Caki2 (cell line): ENCODE measurements around the gene ZSWIM3. TPM values are rescaled to one million over a fixed set of nuclear protein-coding genes. Genes with fewer than 3 reads are reported as not detected.
A peak's percentile ranks its signal among the peaks of the same experiment; 100 is the strongest.
"Not testable (repeated sequence)": the region's sequence is repeated elsewhere in the genome, so short reads cannot be mapped to it uniquely, and the experiment has no call there.

Experiments
- DNase-seq: peaks from one replicate; pipeline ENCODE4 v3.0.0-alpha.2; 2015; ENCODE audit warnings: low read depth
- in situ Hi-C: cut with HindIII; loops from 2 replicates; pipeline ENCODE4 v1.10.0; 2016; ENCODE audit warnings: low sequenced_read_pairs, low pct_unique_long_range_greater_than_20kb, mixed read lengths
- total RNA-seq: library from RNA; depleted of rRNA; stranded (reverse); fragments of >200 nt; shearing (Covaris generic); gene quantifications from 2 replicates; pipeline ENCODE4 v1.2.3, GENCODE V29; 2014; ENCODE audit warnings: low replicate concordance

Gene ZSWIM3
- total RNA-seq, 1 experiment from 2014 or later, result 5.8 TPM

GRCh38 chr20:45828589-45828988 is 28.8 kb upstream of the ZSWIM3 start:
- in situ Hi-C loops, result no loop called here
- no peak for DNase-seq

- in situ Hi-C loops, DNase-seq: not testable (repeated sequence)
Observed at GRCh38 chr20:45829673-45830106, 27.7 kb upstream of the ZSWIM3 start.

DNA sequence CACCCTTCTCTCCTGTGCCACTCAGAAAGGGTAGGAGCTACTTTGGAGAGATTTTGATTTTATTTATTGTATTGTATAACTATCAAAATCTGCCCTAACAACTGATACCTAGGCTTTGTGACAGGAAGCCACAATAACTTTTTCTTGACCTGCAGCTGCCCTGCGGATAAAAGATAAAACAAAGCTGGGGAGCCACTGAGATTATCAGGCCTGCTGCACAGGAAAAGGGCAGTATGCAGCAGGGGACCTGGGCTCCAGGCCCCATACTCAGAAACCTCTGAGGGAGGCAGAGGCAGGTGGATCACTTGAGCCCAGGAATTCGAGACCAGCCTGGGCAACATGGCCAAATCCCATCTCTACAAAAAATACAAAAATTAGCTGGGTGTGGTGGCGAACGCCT is 24.8 kb upstream of the ZSWIM3 start:
- in situ Hi-C loops, result no loop called here
- DNase-seq, result no peak

GRCh38 chr20:45833030-45833882 is 24.2 kb upstream of the ZSWIM3 start, which contains the start of gene SNX21:
Gene SNX21 (plus strand): TSS chr20:45833799. CDS start chr20:45833920, 121 bp downstream.
- in situ Hi-C loops, result no loop called here
- DNase-seq, result peak; percentile 88

GRCh38 chr20:45833883-45834796 is 23.3 kb upstream of the ZSWIM3 start:
- peak; percentile 87 for DNase-seq
- in situ Hi-C loops, result no loop called here

GRCh38 chr20:45834797-45835161 is 22.6 kb upstream of the ZSWIM3 start:
- in situ Hi-C loops, result no loop called here

DNA sequence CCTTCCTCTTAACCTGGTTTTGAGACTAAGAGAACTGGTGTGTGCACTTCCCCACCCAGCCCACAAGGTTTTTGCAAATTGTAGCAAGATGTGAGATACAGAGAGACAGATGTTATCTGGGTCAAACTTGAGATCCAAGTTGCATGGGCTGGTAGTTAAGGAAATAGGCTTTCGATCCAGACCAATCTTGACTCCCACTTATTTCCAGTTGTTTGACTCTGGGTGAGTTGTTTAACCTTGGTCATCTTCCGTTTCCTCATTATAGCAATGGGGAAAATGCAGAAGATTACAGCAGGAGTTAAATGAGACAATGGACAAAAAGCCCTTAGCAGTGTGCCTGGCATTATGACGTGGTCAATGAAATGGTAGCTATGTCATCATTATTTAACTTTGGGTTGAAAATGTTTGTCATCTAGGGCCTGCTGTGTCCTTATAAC is 22.1 kb upstream of the ZSWIM3 start:
- in situ Hi-C loops, result no loop called here
- DNase-seq, result no peak

More at GRCh38 chr20:45834797-45835161, 22.6 kb upstream of the ZSWIM3 start:
- DNase-seq, result no peak

GRCh38 chr20:45835825-45836224 is 21.6 kb upstream of the ZSWIM3 start:
- DNase-seq, result no peak
- in situ Hi-C loops, result no loop called here

DNA sequence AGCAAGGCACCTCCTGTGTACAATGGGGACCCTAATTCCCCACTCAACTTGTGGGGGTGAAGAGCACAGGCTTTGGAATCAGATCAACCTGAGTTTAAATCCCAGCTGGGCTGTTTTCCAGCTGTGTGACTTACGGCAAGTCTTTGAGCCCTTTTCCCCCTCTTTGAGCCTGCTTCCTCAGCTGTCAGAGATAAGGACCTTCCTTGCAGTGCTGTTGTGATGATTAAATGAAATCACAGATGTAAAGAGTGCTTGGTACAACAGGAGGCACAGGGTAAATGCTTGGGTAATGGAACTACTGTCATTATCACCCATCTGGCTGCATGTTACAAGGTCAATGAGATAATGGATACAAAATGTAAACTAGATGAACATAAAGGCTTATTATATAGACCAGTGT is 20.6 kb upstream of the ZSWIM3 start:
- in situ Hi-C loops, result no loop called here
- DNase-seq, result no peak

- in situ Hi-C loops, result no loop called here
- DNase-seq, result no peak
Observed at GRCh38 chr20:45840700-45841198, 16.7 kb upstream of the ZSWIM3 start.

GRCh38 chr20:45841407-45842129 is 15.8 kb upstream of the ZSWIM3 start:
- in situ Hi-C loops, result no loop called here
- DNase-seq, result no peak

DNA sequence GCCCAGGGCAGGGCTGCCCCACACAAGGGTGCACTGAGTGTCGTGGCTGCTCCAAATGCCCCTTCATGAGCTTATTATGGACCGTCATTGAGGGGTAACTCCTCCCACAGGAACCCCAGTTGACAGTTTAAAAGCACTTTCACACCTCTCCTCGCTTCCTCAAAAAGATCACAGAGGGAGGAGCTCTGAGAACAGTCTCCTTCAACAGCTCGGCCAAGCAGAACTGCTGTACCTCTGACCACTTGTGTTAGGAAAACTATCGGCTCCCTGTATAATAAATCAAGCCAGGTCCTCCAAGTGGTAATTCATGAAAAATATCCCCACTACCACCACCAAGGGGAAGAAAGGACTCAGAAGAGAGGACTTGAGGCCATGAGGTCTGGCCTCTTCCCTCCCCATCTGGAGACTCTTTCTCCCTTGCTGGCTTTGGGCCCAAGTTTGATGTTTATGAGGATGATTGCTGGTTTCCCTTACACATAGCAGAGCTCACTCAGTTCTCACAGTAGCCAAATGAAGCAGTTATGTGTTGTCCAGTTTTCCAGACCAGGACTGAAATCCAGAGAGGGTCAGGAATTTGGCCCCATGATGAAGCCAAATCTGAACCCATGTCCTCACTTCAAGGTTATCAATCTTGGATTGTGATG is 15.1 kb upstream of the ZSWIM3 start:
- DNase-seq, result no peak

GRCh38 chr20:45843506-45843905 is 13.9 kb upstream of the ZSWIM3 start:
- in situ Hi-C loops, result no loop called here
- DNase-seq, result no peak

More for the DNA sequence above, 15.1 kb upstream of the ZSWIM3 start:
- in situ Hi-C loops, result no loop called here

- in situ Hi-C loops, result no loop called here
- no peak for DNase-seq
Observed at GRCh38 chr20:45845452-45845851, 12.0 kb upstream of the ZSWIM3 start.

GRCh38 chr20:45848421-45848820 is 9.0 kb upstream of the ZSWIM3 start:
- in situ Hi-C loops, result no loop called here

DNA sequence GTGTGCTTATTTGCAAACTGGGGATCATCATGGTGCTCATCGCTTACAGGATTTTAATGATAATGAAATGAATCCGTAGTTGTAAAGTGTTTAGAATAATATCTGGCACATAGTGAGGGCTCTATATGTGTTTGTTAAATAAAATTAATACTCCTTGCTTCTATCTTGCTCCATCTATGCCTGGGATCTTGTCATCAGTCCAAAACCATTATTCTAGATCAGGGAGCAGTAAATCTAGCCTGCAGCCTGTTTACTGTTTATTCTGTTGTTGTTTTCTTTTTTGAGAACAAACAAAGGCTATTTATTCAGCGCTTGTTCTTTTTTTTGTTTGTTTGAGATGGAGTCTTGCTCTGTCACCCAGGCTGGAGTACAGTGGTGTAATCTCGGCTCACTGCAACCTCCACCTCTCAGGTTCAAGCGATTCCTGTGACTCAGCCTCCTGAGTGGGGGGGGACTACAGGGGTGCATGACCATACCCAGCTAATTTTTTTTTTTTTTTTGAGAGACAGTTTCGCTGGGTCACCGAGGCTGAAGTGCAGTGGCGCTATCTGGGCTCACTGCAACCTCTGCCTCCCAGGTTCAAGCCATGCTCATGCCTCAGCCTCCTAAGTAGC is 8.3 kb upstream of the ZSWIM3 start:
- in situ Hi-C loops, result no loop called here
- DNase-seq, result no peak

More at GRCh38 chr20:45848421-45848820, 9.0 kb upstream of the ZSWIM3 start:
- DNase-seq, result no peak

GRCh38 chr20:45850238-45850637 is 7.2 kb upstream of the ZSWIM3 start:
- in situ Hi-C loops, result no loop called here
- no peak for DNase-seq
